Keratinocyte (primary cell): ENCODE measurements around the gene GDF3. TPM values are rescaled to one million over a fixed set of nuclear protein-coding genes. Genes with fewer than 3 reads are reported as not detected.

Experiments
- DNase-seq: peaks from one replicate; pipeline ENCODE4 v3.0.0-alpha.2; 2011; ENCODE audit warnings: low read depth, missing footprints, low spot score
- FAIRE-seq: peaks from 2 replicates; lab custom pipeline; 2011; peaks lifted over from hg19 to GRCh38; lab: Jason Lieb, UNC
- H2AFZ ChIP-seq: 2 replicates; pipeline ENCODE4 v1.6.0; 2012; ENCODE audit warnings: low read length, control low read depth, inconsistent platforms; ENCODE audit not compliant: control insufficient read depth
- H3K27ac ChIP-seq: 2 replicates; pipeline ENCODE4 v1.5.1; 2011; ENCODE audit warnings: low read length; ENCODE audit not compliant: control insufficient read depth, insufficient read depth
- H3K27me3 ChIP-seq: 3 replicates; pipeline ENCODE4 v1.6.0; 2011; ENCODE audit warnings: low read length; ENCODE audit not compliant: control insufficient read depth, insufficient read depth; ENCODE audit errors: extremely low read depth
- H3K36me3 ChIP-seq, 2 experiments: 2 replicates in 1 of 2; 3 replicates in 1 of 2; pipeline ENCODE4 v1.5.1; 2011; ENCODE audit warnings: low read length in 2 of 2, mild to moderate bottlenecking in 1 of 2; ENCODE audit not compliant: control insufficient read depth in 2 of 2, insufficient read depth in 2 of 2; ENCODE audit errors: extremely low read depth in 1 of 2
- H3K4me1 ChIP-seq: 3 replicates; pipeline ENCODE4 v1.5.1; 2011; ENCODE audit warnings: low read length; ENCODE audit not compliant: control insufficient read depth, insufficient read depth; ENCODE audit errors: extremely low read depth
- H3K4me2 ChIP-seq: 3 replicates; pipeline ENCODE4 v1.6.0; 2011; ENCODE audit warnings: low read depth, low read length; ENCODE audit not compliant: control insufficient read depth, insufficient read depth; ENCODE audit errors: extremely low read depth
- H3K4me3 ChIP-seq, 3 experiments: fragments of 200-600 bp in 1 of 3; sonication (generic) in 1 of 3; 2 replicates in 2 of 3; 3 replicates in 1 of 3; pipeline ENCODE4 v1.5.1; 2011 to 2016; ENCODE audit warnings: low read length in 3 of 3, mild to moderate bottlenecking in 3 of 3, control low read depth in 2 of 3, inconsistent platforms in 1 of 3, low read depth in 1 of 3, mixed read lengths in 1 of 3, mixed run types in 1 of 3, moderate library complexity in 1 of 3; ENCODE audit not compliant: control insufficient read depth in 2 of 3, insufficient read depth in 2 of 3; ENCODE audit errors: extremely low read depth in 1 of 3
- H3K79me2 ChIP-seq: 2 replicates; pipeline ENCODE4 v1.6.0; 2012; ENCODE audit warnings: low read length; ENCODE audit not compliant: control insufficient read depth, insufficient read depth
- H3K9ac ChIP-seq: 3 replicates; pipeline ENCODE4 v1.6.0; 2011; ENCODE audit warnings: low read length; ENCODE audit not compliant: control insufficient read depth, insufficient read depth; ENCODE audit errors: extremely low read depth
- H3K9me1 ChIP-seq: 3 replicates; pipeline ENCODE4 v1.6.0; 2011; ENCODE audit warnings: low read length; ENCODE audit not compliant: control insufficient read depth, insufficient read depth; ENCODE audit errors: extremely low read depth
- H3K9me3 ChIP-seq: 2 replicates; pipeline ENCODE4 v1.5.1; 2012; ENCODE audit warnings: low read depth, low read length; ENCODE audit not compliant: control insufficient read depth
- H4K20me1 ChIP-seq: 3 replicates; pipeline ENCODE4 v1.6.0; 2011; ENCODE audit warnings: low read length; ENCODE audit not compliant: control insufficient read depth, insufficient read depth; ENCODE audit errors: extremely low read depth
- EZH2 ChIP-seq: IDR thresholded peaks from one replicate; pipeline ENCODE4 v1.6.1; 2012; ENCODE audit warnings: inconsistent platforms, mild to moderate bottlenecking, low read length, moderate library complexity
- dilution Hi-C: fragments of 300-500 bp; cut with MboI; formaldehyde crosslinking; loops from one replicate; pipeline ENCODE4 v1.7.0; 2020; ENCODE audit warnings: low sequenced_read_pairs; ENCODE audit not compliant: extremely low pct_ligation_motif_present
- polyA plus RNA-seq, 5 experiments: library from polyadenylated mRNA; depleted of rRNA in 3 of 5; stranded (reverse) in 3 of 5; stranded (forward) in 1 of 5; unstranded in 1 of 5; fragments of >200 nt; gene quantifications; 1 replicate in 1 of 5; 2 replicates in 3 of 5; 3 replicates in 1 of 5; pipeline versions ENCODE4 v1.2.1 to v1.2.3, GENCODE V29; 2011 to 2012; ENCODE audit warnings: missing spikeins in 2 of 5, low read depth in 1 of 5, low replicate concordance in 1 of 5
- TF ChIP-seq, protein P1 (sequence below), 3 experiments: IDR thresholded peaks in 1 of 3; conservative IDR thresholded peaks in 1 of 3; optimal IDR thresholded peaks in 1 of 3; 2 replicates in 2 of 3; 3 replicates in 1 of 3; pipeline versions ENCODE3 to v1.5.1; 2011; ENCODE audit warnings: low read length in 3 of 3, mild to moderate bottlenecking in 3 of 3, moderate library complexity in 2 of 3, control low read depth in 1 of 3, inconsistent platforms in 1 of 3; ENCODE audit not compliant: insufficient read depth in 2 of 3; ENCODE audit errors: extremely low read depth in 1 of 3

The GDF3 gene
- polyA plus RNA-seq, 1 donor (not counting 4 experiments of a cell fraction or from before 2014, with no cell fraction given), result not detected

GRCh38 chr12:7647071-7647470 lies 48.5 kb downstream of the GDF3 start:
- Histone ChIP-seq H3K9me3 (no peaks in the 10 kb centered on the region), H3K4me1 (peaks cover 4% of the 10 kb centered on the region), H3K36me3 (no peaks in the 10 kb centered on the region), H3K4me2 (no peak overlapping the region), H3K79me2 (no peaks in the 10 kb centered on the region), H3K9ac (no peak overlapping the region), H2AFZ (no peak overlapping the region), H3K27me3 (no peaks in the 10 kb centered on the region), H3K9me1 (no peaks in the 10 kb centered on the region), H4K20me1 (no peaks in the 10 kb centered on the region), H3K4me3 (no peak overlapping the region), H3K27ac (no peak overlapping the region)
- no peak for FAIRE-seq
- TF ChIP-seq EZH2, result no peak
- TF ChIP-seq, protein P1, sequence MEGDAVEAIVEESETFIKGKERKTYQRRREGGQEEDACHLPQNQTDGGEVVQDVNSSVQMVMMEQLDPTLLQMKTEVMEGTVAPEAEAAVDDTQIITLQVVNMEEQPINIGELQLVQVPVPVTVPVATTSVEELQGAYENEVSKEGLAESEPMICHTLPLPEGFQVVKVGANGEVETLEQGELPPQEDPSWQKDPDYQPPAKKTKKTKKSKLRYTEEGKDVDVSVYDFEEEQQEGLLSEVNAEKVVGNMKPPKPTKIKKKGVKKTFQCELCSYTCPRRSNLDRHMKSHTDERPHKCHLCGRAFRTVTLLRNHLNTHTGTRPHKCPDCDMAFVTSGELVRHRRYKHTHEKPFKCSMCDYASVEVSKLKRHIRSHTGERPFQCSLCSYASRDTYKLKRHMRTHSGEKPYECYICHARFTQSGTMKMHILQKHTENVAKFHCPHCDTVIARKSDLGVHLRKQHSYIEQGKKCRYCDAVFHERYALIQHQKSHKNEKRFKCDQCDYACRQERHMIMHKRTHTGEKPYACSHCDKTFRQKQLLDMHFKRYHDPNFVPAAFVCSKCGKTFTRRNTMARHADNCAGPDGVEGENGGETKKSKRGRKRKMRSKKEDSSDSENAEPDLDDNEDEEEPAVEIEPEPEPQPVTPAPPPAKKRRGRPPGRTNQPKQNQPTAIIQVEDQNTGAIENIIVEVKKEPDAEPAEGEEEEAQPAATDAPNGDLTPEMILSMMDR (optimal IDR thresholded peaks at IDR 0.05 in 1 of 3, IDR thresholded peaks at IDR 0.05 in 1 of 3, conservative IDR thresholded peaks at IDR 0.05 in 1 of 3; ENCODE audit: extremely low read depth in 1 of 3, insufficient read depth in 2 of 3, low read length in 3 of 3), result no peak
- dilution Hi-C loops, result no loop called here
- DNase-seq, result peak; percentile 13

GRCh38 chr12:7646178-7646475 lies 49.4 kb downstream of the GDF3 start:
- dilution Hi-C loops, result no loop called here

More at GRCh38 chr12:7646178-7646475, 49.4 kb downstream of the GDF3 start:
- TF ChIP-seq EZH2, result no peak
- TF ChIP-seq, protein P1 (optimal IDR thresholded peaks at IDR 0.05 in 1 of 3, IDR thresholded peaks at IDR 0.05 in 1 of 3, conservative IDR thresholded peaks at IDR 0.05 in 1 of 3; ENCODE audit: extremely low read depth in 1 of 3, insufficient read depth in 2 of 3, low read length in 3 of 3), result no peak
- Histone ChIP-seq H3K4me3 (no peak overlapping the region), H3K79me2 (no peaks in the 10 kb centered on the region), H3K9me1 (no peaks in the 10 kb centered on the region), H3K36me3 (no peaks in the 10 kb centered on the region), H3K4me2 (no peak overlapping the region), H4K20me1 (no peaks in the 10 kb centered on the region), H3K27ac (no peak overlapping the region), H3K9ac (no peak overlapping the region), H3K27me3 (no peaks in the 10 kb centered on the region), H3K9me3 (no peaks in the 10 kb centered on the region), H2AFZ (no peak overlapping the region), H3K4me1 (peaks cover 4% of the 10 kb centered on the region)
- DNase-seq (no peak), FAIRE-seq (no peak)
